Pancreas (tissue), 10 donors: ENCODE measurements around the gene DCHS1. TPM values are rescaled to one million over a fixed set of nuclear protein-coding genes. Genes with fewer than 3 reads are reported as not detected.
A peak's percentile ranks its signal among the peaks of the same experiment; 100 is the strongest.

ENCODE experiments used
- ATAC-seq, 4 donors: fragments of 200-7000 bp; cut with Tn5 transposase; one replicate each; pipeline versions ENCODE4 v1.8.0 to v1.9.1; 2020; ENCODE audit warnings: mild to moderate bottlenecking in 4 of 4, moderate library complexity in 4 of 4
- DNase-seq, 6 donors: peaks; one replicate each; pipeline ENCODE4 v3.0.0-alpha.2; 2020
- FAIRE-seq: peaks from 2 replicates; lab custom pipeline; 2012; peaks lifted over from hg19 to GRCh38; lab: Jason Lieb, UNC
- H3K27ac ChIP-seq, 4 donors: fragments of 200-600 bp; sonication (generic); 1 replicate in 3 of 4; 2 replicates in 1 of 4; pipeline versions ENCODE4 v1.5.0 to v1.8.0; 2020
- H3K27me3 ChIP-seq, 4 donors: fragments of 200-600 bp; one replicate each; pipeline ENCODE4 v1.8.0; 2021
- H3K36me3 ChIP-seq, 3 donors: fragments of 200-600 bp; sonication (generic) in 1 of 3; one replicate each; pipeline versions ENCODE4 v1.5.0 to v1.8.0; 2020 to 2021
- H3K4me1 ChIP-seq, 3 donors: fragments of 200-600 bp; one replicate each; pipeline ENCODE4 v1.8.0; 2021
- H3K4me3 ChIP-seq, 4 donors: fragments of 200-600 bp; sonication (generic) in 2 of 4; one replicate each; pipeline versions ENCODE4 v1.5.0 to v1.8.0; 2020 to 2021
- H3K9me3 ChIP-seq, 4 donors: fragments of 200-600 bp; one replicate each; pipeline ENCODE4 v1.8.0; 2021
- WGBS, 2 donors: extraction: QIAGEN DNeasy Blood & Tissue Kit; methylation state at CpG; one replicate each; pipeline ENCODE4 v1.1.7; 2013; 5-methylcytosine and 5-hydroxymethylcytosine counted together
- intact Hi-C, 3 donors: fragments of 100-400 bp; cut with DNase I; formaldehyde crosslinking; loops; one replicate each; pipeline versions ENCODE4 v1.11.1 to v1.14.2; 2022
- polyA plus RNA-seq, 2 donors: library from polyadenylated mRNA; stranded (reverse); fragments of 200-250 nt; gene quantifications; one replicate each; pipeline ENCODE4 v1.2.3, GENCODE V29; 2013
- total RNA-seq, 6 donors: library from RNA; stranded (reverse); fragmentation: NEBNext Ultra II Directional in 4 of 6; extraction: Animal tissue kit (Norgen Biotek cat#: 25700) in 4 of 6; gene quantifications; one replicate each; pipeline versions ENCODE4 v1.2.1 to v1.2.4, GENCODE V29; 2021 to 2023
- TF ChIP-seq, protein P1 (sequence below), 4 donors: fragments of 200-600 bp; sonication (generic) in 3 of 4; IDR thresholded peaks; one replicate each; pipeline versions ENCODE4 v1.5.0 to v1.8.0; 2021; ENCODE audit warnings: antibody characterized with exemption in 4 of 4
- donor health status: healthy with polysubstance abuse.
- donor health status: DM: no; HTN: no; CAD: no; lungs with moderate emphysema.
- donor health status: DM: no; HTN: no; CAD: no.
- donor health status: control.
- donor health status: control.
- donor health status: Bipolar disorder and iron deficiency.
- donor health status: DM: yes; HTN: yes; CAD: no.
- donor health status: DM: no; HTN: no; CAD: no.
- donor health status: DM: no; HTN: no; CAD: no.
- donor health status: DM: yes; HTN: yes; CAD: no.

The DCHS1 gene
- total and polyA plus RNA-seq, 8 donors = 2.3 to 4.8 (median 3.7) TPM

DNA sequence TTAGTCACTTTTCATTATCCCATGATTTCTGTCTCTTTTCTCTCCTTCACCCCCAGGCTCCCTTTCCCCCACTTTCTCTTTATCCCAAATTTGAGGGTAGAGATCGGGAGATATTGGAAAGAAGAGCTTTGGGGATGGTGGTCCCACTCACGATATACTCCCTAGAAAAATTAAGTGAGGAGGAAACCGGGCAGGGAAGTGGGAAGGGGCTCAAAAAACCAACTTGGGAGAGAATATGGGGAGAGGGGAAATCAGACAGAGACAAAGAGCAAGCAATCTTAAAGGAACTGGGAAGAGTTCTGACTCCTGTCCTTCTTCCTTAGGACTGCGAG lies 941 bp upstream of the DCHS1 start:
- Histone ChIP-seq H3K36me3 (no peaks in the 10 kb centered on the region), H3K27ac (no peak overlapping the region), H3K4me3 (no peak overlapping the region), H3K27me3 (no peaks in the 10 kb centered on the region), H3K9me3 (no peaks in the 10 kb centered on the region), H3K4me1 (no peaks in the 10 kb centered on the region)
- TF ChIP-seq, protein P1, sequence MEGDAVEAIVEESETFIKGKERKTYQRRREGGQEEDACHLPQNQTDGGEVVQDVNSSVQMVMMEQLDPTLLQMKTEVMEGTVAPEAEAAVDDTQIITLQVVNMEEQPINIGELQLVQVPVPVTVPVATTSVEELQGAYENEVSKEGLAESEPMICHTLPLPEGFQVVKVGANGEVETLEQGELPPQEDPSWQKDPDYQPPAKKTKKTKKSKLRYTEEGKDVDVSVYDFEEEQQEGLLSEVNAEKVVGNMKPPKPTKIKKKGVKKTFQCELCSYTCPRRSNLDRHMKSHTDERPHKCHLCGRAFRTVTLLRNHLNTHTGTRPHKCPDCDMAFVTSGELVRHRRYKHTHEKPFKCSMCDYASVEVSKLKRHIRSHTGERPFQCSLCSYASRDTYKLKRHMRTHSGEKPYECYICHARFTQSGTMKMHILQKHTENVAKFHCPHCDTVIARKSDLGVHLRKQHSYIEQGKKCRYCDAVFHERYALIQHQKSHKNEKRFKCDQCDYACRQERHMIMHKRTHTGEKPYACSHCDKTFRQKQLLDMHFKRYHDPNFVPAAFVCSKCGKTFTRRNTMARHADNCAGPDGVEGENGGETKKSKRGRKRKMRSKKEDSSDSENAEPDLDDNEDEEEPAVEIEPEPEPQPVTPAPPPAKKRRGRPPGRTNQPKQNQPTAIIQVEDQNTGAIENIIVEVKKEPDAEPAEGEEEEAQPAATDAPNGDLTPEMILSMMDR (IDR thresholded peaks at IDR 0.05) = no peak
- 75 to 77% methylated on average over 4 of the region's 4 CpGs for WGBS, 2 donors
- no peak for DNase-seq
- no peak for ATAC-seq
- no peak for FAIRE-seq
- intact Hi-C loops = no loop called here

DNA sequence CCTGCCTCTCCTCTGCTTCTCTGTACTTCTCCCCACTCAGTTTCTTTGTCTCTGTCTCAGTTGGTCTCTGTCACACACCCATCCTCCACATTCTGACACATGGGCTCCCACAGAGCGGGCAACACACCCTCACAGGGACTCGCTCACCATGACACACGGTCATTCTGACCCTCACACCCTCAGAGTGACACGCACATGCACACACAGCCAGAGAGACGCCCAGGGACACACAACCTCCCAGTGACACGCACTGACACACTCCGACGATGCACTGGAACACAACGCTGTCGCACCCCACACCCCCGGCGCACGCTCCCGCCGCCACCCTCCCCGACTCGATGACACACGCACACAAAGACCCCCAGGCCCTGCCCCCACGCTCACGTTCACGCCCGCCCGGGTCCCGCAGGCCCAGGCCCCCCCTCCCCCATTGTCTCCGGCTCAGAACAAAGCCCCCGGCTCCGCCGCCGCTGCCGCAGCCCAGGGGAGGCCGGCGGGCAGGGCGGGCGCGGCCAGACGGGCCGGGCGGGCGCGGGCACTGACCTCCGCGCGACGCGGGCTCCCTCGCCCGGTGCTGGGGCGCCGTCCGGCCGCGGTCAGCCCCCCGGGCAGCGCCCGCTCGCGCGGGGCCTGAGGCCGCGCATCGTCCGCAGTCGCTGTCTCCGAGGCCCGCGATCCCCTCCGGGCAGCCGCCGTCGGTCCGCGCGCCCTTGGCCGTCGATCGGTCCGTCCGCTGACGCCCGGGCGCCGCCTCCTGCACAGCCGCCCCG lies 404 bp downstream of the DCHS1 start:
- H3K4me3 ChIP-seq = peak overlapping the region in 2 of 4 donors; percentile 25 to 29
- WGBS, 2 donors = 10 to 11% methylated on average over 60 to 84 of the region's 84 CpGs
- ATAC-seq = peak; percentile 40 to 71 (median 58)

GRCh38 chr11:6654281-6655019 lies 1.2 kb downstream of the DCHS1 start:
- intact Hi-C loops = no loop called here

More for the DNA sequence above, 404 bp downstream of the DCHS1 start:
- no peaks in the 10 kb centered on the region for H3K36me3 ChIP-seq
- FAIRE-seq (no peak), DNase-seq (peak in 2 of 6 donors; percentile 23 to 55)
- intact Hi-C loops = no loop called here
- no peaks in the 10 kb centered on the region for H3K4me1 ChIP-seq
- no peaks in the 10 kb centered on the region for H3K9me3 ChIP-seq
- H3K27ac ChIP-seq = no peak overlapping the region
- no peaks in the 10 kb centered on the region for H3K27me3 ChIP-seq
- TF ChIP-seq, protein P1 (IDR thresholded peaks at IDR 0.05) = no peak

DNA sequence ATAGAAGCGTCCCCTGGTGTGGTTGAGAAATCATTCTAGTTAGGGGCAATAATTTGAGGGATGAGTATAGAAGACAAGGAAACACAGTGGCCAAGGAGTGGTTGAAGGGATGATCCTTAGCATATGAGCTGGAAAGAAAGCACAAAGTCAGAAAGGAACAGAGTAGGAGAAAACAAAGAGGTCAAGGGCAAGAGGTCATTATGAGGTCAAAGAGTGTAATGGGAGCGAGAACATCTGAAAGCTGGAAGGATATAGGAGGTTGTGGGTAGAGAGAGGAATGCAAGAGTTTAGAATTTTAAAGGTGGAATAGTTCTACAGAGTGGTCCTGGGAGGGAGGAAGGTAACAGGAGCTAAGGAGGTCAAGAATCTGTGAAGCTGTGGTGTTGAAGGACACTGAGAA lies 2.0 kb downstream of the DCHS1 start:
- TF ChIP-seq, protein P1 (IDR thresholded peaks at IDR 0.05) = no peak
- FAIRE-seq (no peak), ATAC-seq (no peak), DNase-seq (no peak)
- intact Hi-C loops = no loop called here
- Histone ChIP-seq H3K9me3 (no peaks in the 10 kb centered on the region), H3K27me3 (no peaks in the 10 kb centered on the region), H3K36me3 (no peaks in the 10 kb centered on the region), H3K4me1 (no peaks in the 10 kb centered on the region), H3K27ac (no peak overlapping the region), H3K4me3 (no peak overlapping the region)
- WGBS, 2 donors = 88 to 92% methylated on average over 2 of the region's 2 CpGs

More at GRCh38 chr11:6654281-6655019, 1.2 kb downstream of the DCHS1 start:
- no peak for FAIRE-seq
- H3K4me1 ChIP-seq = no peaks in the 10 kb centered on the region
- H3K27ac ChIP-seq = no peak overlapping the region
- 40 to 49% methylated on average over 9 of the region's 9 CpGs for WGBS, 2 donors
- no peaks in the 10 kb centered on the region for H3K36me3 ChIP-seq
- TF ChIP-seq, protein P1 (IDR thresholded peaks at IDR 0.05) = no peak
- peak; percentile 40 to 87 (median 73) for ATAC-seq
- H3K9me3 ChIP-seq = no peaks in the 10 kb centered on the region
- DNase-seq = peak in 4 of 6 donors; percentile 60 to 73 (median 64)
- no peaks in the 10 kb centered on the region for H3K27me3 ChIP-seq
- peak overlapping the region in 1 of 4 donors; percentile 29 for H3K4me3 ChIP-seq
